Measurements from ENCODE around the gene EXD3. TPM values are rescaled to one million over a fixed set of nuclear protein-coding genes. Genes with fewer than 3 reads are reported as not detected.

Gene EXD3
- total RNA-seq, 1 donor from 2014 or later: 8.6 TPM

GRCh38 chr9:137417161-137418021 lies 5.6 kb downstream of the EXD3 start:
- no peaks in the 10 kb centered on the region for H3K27me3 ChIP-seq (ENCODE audit: control insufficient read depth, insufficient read depth, low read length)
- H3K4me3 ChIP-seq (ENCODE audit: low read depth, low read length): peak overlapping the region; percentile 23
- DNase-seq (ENCODE audit: low read depth): no peak
- no peak for TF ChIP-seq CTCF (IDR thresholded peaks at IDR 0.05; ENCODE audit: insufficient read depth, low read length, poor library complexity, severe bottlenecking)
- no peaks in the 10 kb centered on the region for H3K36me3 ChIP-seq (ENCODE audit: control insufficient read depth, insufficient read depth, low read length)

- DNase-seq (ENCODE audit: low read depth): no peak
- Histone ChIP-seq H3K27me3 (ENCODE audit: control insufficient read depth, insufficient read depth, low read length) (no peaks in the 10 kb centered on the region), H3K36me3 (ENCODE audit: control insufficient read depth, insufficient read depth, low read length) (no peaks in the 10 kb centered on the region), H3K4me3 (ENCODE audit: low read depth, low read length) (no peak overlapping the region)
- TF ChIP-seq CTCF (IDR thresholded peaks at IDR 0.05; ENCODE audit: insufficient read depth, low read length, poor library complexity, severe bottlenecking): no peak
Measured at GRCh38 chr9:137416563-137417151, 6.3 kb downstream of the EXD3 start.

- no peaks in the 10 kb centered on the region for H3K27me3 ChIP-seq (ENCODE audit: control insufficient read depth, insufficient read depth, low read length)
- no peak for DNase-seq (ENCODE audit: low read depth)
- H3K36me3 ChIP-seq (ENCODE audit: control insufficient read depth, insufficient read depth, low read length): no peaks in the 10 kb centered on the region
- TF ChIP-seq CTCF (IDR thresholded peaks at IDR 0.05; ENCODE audit: insufficient read depth, low read length, poor library complexity, severe bottlenecking): no peak
- no peak overlapping the region for H3K4me3 ChIP-seq (ENCODE audit: low read depth, low read length)
Measured at GRCh38 chr9:137416006-137416562, 6.9 kb downstream of the EXD3 start.

GRCh38 chr9:137415451-137415850 lies 7.5 kb downstream of the EXD3 start:
- Histone ChIP-seq H3K27me3 (ENCODE audit: control insufficient read depth, insufficient read depth, low read length) (no peaks in the 10 kb centered on the region), H3K36me3 (ENCODE audit: control insufficient read depth, insufficient read depth, low read length) (no peaks in the 10 kb centered on the region), H3K4me3 (ENCODE audit: low read depth, low read length) (no peak overlapping the region)
- no peak for TF ChIP-seq CTCF (IDR thresholded peaks at IDR 0.05; ENCODE audit: insufficient read depth, low read length, poor library complexity, severe bottlenecking)
- DNase-seq (ENCODE audit: low read depth): no peak

- H3K36me3 ChIP-seq (ENCODE audit: control insufficient read depth, insufficient read depth, low read length): no peaks in the 10 kb centered on the region
- no peak for TF ChIP-seq CTCF (IDR thresholded peaks at IDR 0.05; ENCODE audit: insufficient read depth, low read length, poor library complexity, severe bottlenecking)
- H3K4me3 ChIP-seq (ENCODE audit: low read depth, low read length): no peak overlapping the region
- H3K27me3 ChIP-seq (ENCODE audit: control insufficient read depth, insufficient read depth, low read length): peaks cover 5% of the 10 kb centered on the region
- DNase-seq (ENCODE audit: low read depth): no peak
Measured at GRCh38 chr9:137412431-137412830, 10.5 kb downstream of the EXD3 start.
